Endothelial cell of umbilical vein (primary cell): ENCODE data around the gene PLXDC1. TPM values are rescaled to one million over a fixed set of nuclear protein-coding genes. Genes with fewer than 3 reads are reported as not detected.

Source experiments
- BruUV-seq: library from RNA; stranded (reverse); fragments of 400-500 nt; replicated peaks from 2 replicates; lab custom pipeline; 2021; lab: Mats Ljungman, UMichigan
- CTCF ChIA-PET: fragments of 300-600, 350-600 bp; sonication (Branson Sonifier 250); formaldehyde crosslinking; loops from one replicate; lab custom pipeline; 2021; ENCODE audit warnings: antibody characterized with exemption, inconsistent platforms; lab: Charles Lee
- POLR2A ChIA-PET: fragments of 300-600, 350-600 bp; sonication (Branson Sonifier 250); formaldehyde crosslinking; loops from one replicate; lab custom pipeline; 2021; ENCODE audit warnings: antibody characterized with exemption, inconsistent platforms; lab: Charles Lee
- DNase-seq: peaks from one replicate; pipeline ENCODE4 v3.0.0-alpha.2; 2011; ENCODE audit warnings: low read depth, low spot score
- FAIRE-seq: peaks from 2 replicates; lab custom pipeline; 2011; peaks lifted over from hg19 to GRCh38; lab: Jason Lieb, UNC
- H2AFZ ChIP-seq: 2 replicates; pipeline ENCODE4 v1.6.0; 2012; ENCODE audit warnings: low read depth, low read length, control low read depth, inconsistent platforms
- H3K27ac ChIP-seq: 2 replicates; pipeline ENCODE4 v1.5.1; 2011; ENCODE audit warnings: low read depth, mild to moderate bottlenecking, control low read depth, low read length, moderate library complexity; ENCODE audit not compliant: insufficient read depth
- H3K27me3 ChIP-seq, 2 experiments: 2 replicates each; pipeline versions ENCODE4 v1.6.0 to v1.6.1; 2011; ENCODE audit warnings: low read length in 2 of 2, mixed read lengths in 1 of 2; ENCODE audit not compliant: control insufficient read depth in 2 of 2, insufficient read depth in 2 of 2
- H3K36me3 ChIP-seq, 2 experiments: 2 replicates in 1 of 2; 3 replicates in 1 of 2; pipeline ENCODE4 v1.5.1; 2011; ENCODE audit warnings: low read length in 2 of 2, mild to moderate bottlenecking in 1 of 2, moderate library complexity in 1 of 2; ENCODE audit not compliant: control insufficient read depth in 2 of 2, insufficient read depth in 2 of 2; ENCODE audit errors: extremely low read depth in 1 of 2
- H3K4me1 ChIP-seq: 3 replicates; pipeline ENCODE4 v1.5.1; 2011; ENCODE audit warnings: mild to moderate bottlenecking, low read length; ENCODE audit not compliant: control insufficient read depth, insufficient read depth; ENCODE audit errors: extremely low read depth
- H3K4me2 ChIP-seq: 2 replicates; pipeline ENCODE4 v1.6.1; 2011; ENCODE audit warnings: low read length, control low read depth, mixed read lengths; ENCODE audit not compliant: insufficient read depth
- H3K4me3 ChIP-seq, 3 experiments: fragments of 200-600 bp in 1 of 3; sonication (generic), shearing (Covaris generic) in 1 of 3; replicated peaks in 1 of 3; 2 replicates each; pipeline ENCODE4 v1.5.1; 2011 to 2016; ENCODE audit warnings: control low read depth in 3 of 3, low read length in 3 of 3, mild to moderate bottlenecking in 2 of 3, inconsistent platforms in 1 of 3, low read depth in 1 of 3, moderate library complexity in 1 of 3; ENCODE audit not compliant: insufficient read depth in 1 of 3
- H3K79me2 ChIP-seq: 2 replicates; pipeline ENCODE4 v1.6.0; 2012; ENCODE audit warnings: low read length, inconsistent platforms; ENCODE audit not compliant: control insufficient read depth, insufficient read depth
- H3K9ac ChIP-seq: replicated peaks from 2 replicates; pipeline ENCODE3; 2011; ENCODE audit warnings: low read length, control low read depth; ENCODE audit not compliant: insufficient read depth; ENCODE audit errors: extremely low read depth
- H3K9me1 ChIP-seq: replicated peaks from 3 replicates; pipeline ENCODE4 v1.6.0; 2011; ENCODE audit warnings: mild to moderate bottlenecking, low read length; ENCODE audit not compliant: control insufficient read depth, insufficient read depth; ENCODE audit errors: extremely low read depth
- H3K9me3 ChIP-seq: replicated peaks from 2 replicates; pipeline ENCODE4 v1.5.1; 2012; ENCODE audit warnings: low read length, inconsistent platforms; ENCODE audit not compliant: control insufficient read depth, insufficient read depth
- H4K20me1 ChIP-seq: replicated peaks from 2 replicates; pipeline ENCODE3; 2011; ENCODE audit warnings: mild to moderate bottlenecking, low read length; ENCODE audit not compliant: control insufficient read depth, insufficient read depth; ENCODE audit errors: extremely low read depth
- CTCF ChIP-seq, 2 donors: IDR thresholded peaks; 1 replicate in 1 of 2; 2 replicates in 1 of 2; pipeline ENCODE4 v1.5.1; 2011; ENCODE audit warnings: low read length in 2 of 2, mild to moderate bottlenecking in 2 of 2, moderate library complexity in 2 of 2, control low read depth in 1 of 2, inconsistent platforms in 1 of 2, low read depth in 1 of 2; ENCODE audit not compliant: insufficient read depth in 1 of 2; ENCODE audit errors: extremely low read depth in 1 of 2
- EZH2 ChIP-seq: IDR thresholded peaks from 2 replicates; pipeline ENCODE4 v1.6.1; 2012; ENCODE audit warnings: borderline replicate concordance, low read depth, mild to moderate bottlenecking, moderate library complexity, low read length, inconsistent platforms; ENCODE audit not compliant: severe bottlenecking
- FOS ChIP-seq: IDR thresholded peaks from 2 replicates; pipeline ENCODE4 v1.6.1; 2011; ENCODE audit warnings: mild to moderate bottlenecking, low read length, moderate library complexity, borderline replicate concordance; ENCODE audit not compliant: insufficient read depth
- GATA2 ChIP-seq: IDR thresholded peaks from 2 replicates; pipeline ENCODE4 v1.7.0; 2011; ENCODE audit warnings: low read depth, mild to moderate bottlenecking, moderate library complexity, mixed read lengths, low read length; ENCODE audit not compliant: insufficient read length, insufficient read depth
- JUN ChIP-seq: IDR thresholded peaks from 2 replicates; pipeline ENCODE4 v1.6.1; 2011; ENCODE audit warnings: borderline replicate concordance, low read depth; ENCODE audit not compliant: insufficient read length, insufficient read depth
- MAX ChIP-seq: IDR thresholded peaks from 2 replicates; pipeline ENCODE4 v1.6.1; 2011; ENCODE audit not compliant: insufficient read depth, insufficient read length
- MYC ChIP-seq: IDR thresholded peaks from one replicate; pipeline ENCODE4 v1.6.1; 2011; ENCODE audit warnings: mild to moderate bottlenecking, low read depth, low read length
- POLR2A ChIP-seq: IDR thresholded peaks from 2 replicates; pipeline ENCODE4 v1.6.1; 2012; ENCODE audit warnings: low read depth, mild to moderate bottlenecking, control low read depth, low read length
- POLR2AphosphoS5 ChIP-seq: IDR thresholded peaks from 2 replicates; pipeline ENCODE4 v1.6.1; 2012; ENCODE audit warnings: low read depth, mild to moderate bottlenecking, control low read depth, low read length, moderate library complexity; ENCODE audit not compliant: insufficient read depth
- dilution Hi-C: fragments of 300-500 bp; cut with MboI; formaldehyde crosslinking; loops from one replicate; pipeline ENCODE4 v1.15.0; 2019; ENCODE audit warnings: low sequenced_read_pairs; ENCODE audit not compliant: extremely low pct_ligation_motif_present
- intact Hi-C: fragments of 100-400 bp; cut with micrococcal nuclease; formaldehyde crosslinking; loops from one replicate; pipeline ENCODE4 v1.10.0; 2022
- polyA plus RNA-seq, 4 experiments: library from polyadenylated mRNA; depleted of rRNA in 3 of 4; stranded (reverse) in 3 of 4; unstranded in 1 of 4; fragments of >200 nt; gene quantifications; 2 replicates each; pipeline versions ENCODE4 v1.2.1 to v1.2.3, GENCODE V29; 2011 to 2012; ENCODE audit warnings: missing spikeins in 1 of 4
- total RNA-seq: library from RNA; stranded (reverse); gene quantifications from 2 replicates; pipeline ENCODE4 v1.2.3, GENCODE V29; 2021

The PLXDC1 gene
- total and polyA plus RNA-seq, 2 donors (not counting 3 experiments of a cell fraction or from before 2014, with no cell fraction given), result 0.03 TPM; not detected in 1

DNA sequence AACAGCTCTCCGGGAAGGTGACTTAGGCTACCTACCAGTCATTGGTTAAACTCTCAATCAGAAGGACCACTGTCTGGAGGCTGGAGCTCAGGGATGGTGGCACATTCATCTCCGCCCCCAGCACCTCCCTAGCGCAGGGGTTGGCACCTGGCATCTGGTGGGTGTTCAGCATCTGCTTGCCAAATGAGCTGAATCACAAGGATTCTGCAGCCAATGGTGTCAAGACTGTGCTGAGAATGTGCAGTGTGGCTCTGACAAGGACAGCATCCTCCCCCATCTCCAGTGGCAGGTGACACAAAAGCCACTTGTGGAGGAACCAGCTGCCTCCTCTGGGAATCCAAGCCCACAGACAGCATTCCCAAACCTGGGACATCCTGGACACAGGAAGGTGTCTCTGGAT is 35.2 kb downstream of the PLXDC1 start:
- TF ChIP-seq POLR2AphosphoS5 (no peak), MAX (no peak), JUN (no peak), GATA2 (no peak), POLR2A (no peak), CTCF (IDR thresholded peaks at IDR 0.05; ENCODE audit: extremely low read depth in 1 of 2, insufficient read depth in 1 of 2, low read depth in 1 of 2, low read length in 2 of 2) (no peak), FOS (no peak), MYC (no peak), EZH2 (no peak)
- no TSS peak for BruUV-seq
- no peaks in the 10 kb centered on the region for H3K4me1 ChIP-seq
- FAIRE-seq (no peak), DNase-seq (no peak)
- H4K20me1 ChIP-seq, result no peaks in the 10 kb centered on the region
- no peak overlapping the region for H3K27ac ChIP-seq
- no peak overlapping the region for H3K4me2 ChIP-seq
- no peak overlapping the region for H3K9ac ChIP-seq
- H3K36me3 ChIP-seq, result no peaks in the 10 kb centered on the region
- no peaks in the 10 kb centered on the region for H3K79me2 ChIP-seq
- POLR2A ChIA-PET, result no interaction called here
- H3K4me3 ChIP-seq, result no peak overlapping the region
- H3K27me3 ChIP-seq, result peaks cover 0 to 7% of the 10 kb centered on the region in 2 experiments
- intact Hi-C loops (no loop called here), dilution Hi-C loops (no loop called here)
- H2AFZ ChIP-seq, result no peak overlapping the region
- no peaks in the 10 kb centered on the region for H3K9me1 ChIP-seq
- no peaks in the 10 kb centered on the region for H3K9me3 ChIP-seq
- CTCF ChIA-PET, result no interaction called here
